Gastrocnemius medialis (tissue), 4 donors: ENCODE measurements around the gene ADM5.

Source experiments
- POLR2A ChIP-seq, 2 donors: fragments of 450-650 bp; IDR thresholded peaks; one replicate each; pipeline ENCODE4 v1.6.1; 2017; ENCODE audit warnings: antibody characterized with exemption in 2 of 2, mild to moderate bottlenecking in 2 of 2, moderate library complexity in 2 of 2
- TF ChIP-seq, protein P1 (sequence below), 5 experiments: fragments of 450-650 bp in 3 of 5; fragments of 200-600 bp in 2 of 5; sonication (generic) in 2 of 5; IDR thresholded peaks in 4 of 5; conservative IDR thresholded peaks in 1 of 5; 1 replicate in 4 of 5; 2 replicates in 1 of 5; pipeline ENCODE4 v1.5.1; 2016 to 2019; ENCODE audit warnings: antibody characterized with exemption in 5 of 5, mild to moderate bottlenecking in 3 of 5, moderate library complexity in 3 of 5

- TF ChIP-seq, protein P1, sequence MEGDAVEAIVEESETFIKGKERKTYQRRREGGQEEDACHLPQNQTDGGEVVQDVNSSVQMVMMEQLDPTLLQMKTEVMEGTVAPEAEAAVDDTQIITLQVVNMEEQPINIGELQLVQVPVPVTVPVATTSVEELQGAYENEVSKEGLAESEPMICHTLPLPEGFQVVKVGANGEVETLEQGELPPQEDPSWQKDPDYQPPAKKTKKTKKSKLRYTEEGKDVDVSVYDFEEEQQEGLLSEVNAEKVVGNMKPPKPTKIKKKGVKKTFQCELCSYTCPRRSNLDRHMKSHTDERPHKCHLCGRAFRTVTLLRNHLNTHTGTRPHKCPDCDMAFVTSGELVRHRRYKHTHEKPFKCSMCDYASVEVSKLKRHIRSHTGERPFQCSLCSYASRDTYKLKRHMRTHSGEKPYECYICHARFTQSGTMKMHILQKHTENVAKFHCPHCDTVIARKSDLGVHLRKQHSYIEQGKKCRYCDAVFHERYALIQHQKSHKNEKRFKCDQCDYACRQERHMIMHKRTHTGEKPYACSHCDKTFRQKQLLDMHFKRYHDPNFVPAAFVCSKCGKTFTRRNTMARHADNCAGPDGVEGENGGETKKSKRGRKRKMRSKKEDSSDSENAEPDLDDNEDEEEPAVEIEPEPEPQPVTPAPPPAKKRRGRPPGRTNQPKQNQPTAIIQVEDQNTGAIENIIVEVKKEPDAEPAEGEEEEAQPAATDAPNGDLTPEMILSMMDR (IDR thresholded peaks at IDR 0.05 in 4 of 5, conservative IDR thresholded peaks at IDR 0.05 in 1 of 5): no peak
- TF ChIP-seq POLR2A (IDR thresholded peaks at IDR 0.05): peak; percentile 98 to 99
Observed at GRCh38 chr19:49677231-49677900, 12.0 kb upstream of the ADM5 start, which contains the start of gene PRMT1.
